Limb (tissue), 2 donors: ENCODE measurements around the gene POMGNT1.
"Not testable (repeated sequence)": the region's sequence is repeated elsewhere in the genome, so short reads cannot be mapped to it uniquely, and the experiment has no call there.

Experiments used
- DNase-seq, 2 donors: peaks; one replicate each; pipeline ENCODE4 v3.0.0-alpha.2; 2016; ENCODE audit errors: extremely low spot score in 2 of 2

Gene POMGNT1

DNA sequence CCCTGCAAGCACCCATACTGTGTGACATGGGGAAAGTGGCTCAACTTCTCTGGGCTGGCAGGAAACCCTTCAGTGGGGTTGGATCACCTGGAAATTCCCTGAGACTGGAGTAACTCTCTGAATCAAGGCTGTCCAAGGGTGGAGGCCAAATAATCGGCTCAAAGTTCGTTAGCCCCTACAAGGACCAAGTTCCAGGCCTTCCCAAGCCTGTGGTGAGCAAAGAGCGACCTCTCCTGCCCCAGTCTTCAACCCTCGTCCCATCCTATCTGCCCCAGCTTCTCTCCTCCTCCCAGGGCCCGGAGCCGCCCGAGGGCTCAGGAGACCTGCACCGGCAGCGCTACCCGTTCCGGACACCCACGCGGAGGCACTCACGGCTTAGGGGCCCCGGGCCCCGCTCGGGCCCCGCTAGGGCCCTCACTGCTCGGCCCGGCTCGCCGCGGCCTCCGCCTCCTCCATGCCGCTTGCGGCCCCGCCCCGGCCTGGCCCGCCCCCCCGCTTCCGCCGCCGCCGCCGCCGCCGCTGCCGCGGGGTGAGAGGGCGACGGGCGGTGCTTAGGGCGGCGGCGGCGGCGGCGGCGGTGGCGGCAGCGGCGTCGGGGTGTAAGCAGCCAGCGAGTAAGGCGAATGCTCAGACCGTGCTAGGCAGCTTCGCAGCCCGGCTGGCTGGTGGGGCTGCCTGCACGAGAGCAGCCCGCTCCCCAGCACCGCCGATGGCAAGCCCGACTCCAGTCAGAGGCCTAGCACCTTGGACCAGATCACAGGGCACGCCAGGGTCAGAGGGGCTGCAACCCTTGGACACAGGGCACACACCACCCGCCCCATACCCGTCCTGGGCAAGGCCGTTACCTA is at the start of gene POMGNT1:
Gene POMGNT1 (minus strand): TSS at position 471 of the 848 bp plus-strand sequence. CDS start 613 bp downstream, outside the sequence.
- DNase-seq: peak; percentile 34 to 85

DNA sequence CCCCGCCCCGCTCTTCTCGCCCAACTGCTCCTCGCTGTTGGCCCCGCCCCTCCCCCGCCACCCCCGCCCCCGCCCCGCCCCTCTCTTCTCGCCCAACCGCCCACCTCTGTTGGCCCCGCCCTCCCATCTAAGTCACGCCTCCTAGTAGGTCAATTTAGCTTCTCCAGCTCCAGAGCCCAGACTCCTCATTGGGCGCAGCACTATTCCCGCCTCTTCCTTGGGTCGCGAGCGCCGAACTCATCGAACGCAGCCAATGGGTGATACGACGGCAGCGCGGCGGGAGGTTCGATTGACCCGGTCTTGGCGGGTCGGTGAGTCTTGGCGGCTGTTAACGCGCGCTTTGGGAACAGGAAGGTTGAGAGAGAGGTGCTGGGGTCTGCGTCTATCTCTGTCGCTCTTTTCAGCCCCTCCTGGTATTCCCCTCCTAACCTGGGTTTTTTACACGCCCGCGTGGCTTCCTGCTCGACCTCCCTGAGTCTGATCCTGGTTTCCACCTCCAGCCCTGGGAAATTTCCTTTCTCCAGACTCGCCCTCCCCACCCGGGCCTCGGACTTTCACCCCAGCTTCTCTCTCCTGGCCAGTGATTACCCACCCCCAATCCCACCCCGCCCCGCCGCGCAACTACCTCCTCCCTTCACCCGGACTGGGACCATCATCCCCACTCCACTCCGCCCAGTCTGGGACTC is 49.3 kb upstream of the POMGNT1 start, which contains the start of gene RAD54L:
Gene RAD54L (plus strand): TSS at position 328 of the 686 bp plus-strand sequence. CDS start 643 bp downstream, outside the sequence.
- peak; percentile 98 for DNase-seq

DNA sequence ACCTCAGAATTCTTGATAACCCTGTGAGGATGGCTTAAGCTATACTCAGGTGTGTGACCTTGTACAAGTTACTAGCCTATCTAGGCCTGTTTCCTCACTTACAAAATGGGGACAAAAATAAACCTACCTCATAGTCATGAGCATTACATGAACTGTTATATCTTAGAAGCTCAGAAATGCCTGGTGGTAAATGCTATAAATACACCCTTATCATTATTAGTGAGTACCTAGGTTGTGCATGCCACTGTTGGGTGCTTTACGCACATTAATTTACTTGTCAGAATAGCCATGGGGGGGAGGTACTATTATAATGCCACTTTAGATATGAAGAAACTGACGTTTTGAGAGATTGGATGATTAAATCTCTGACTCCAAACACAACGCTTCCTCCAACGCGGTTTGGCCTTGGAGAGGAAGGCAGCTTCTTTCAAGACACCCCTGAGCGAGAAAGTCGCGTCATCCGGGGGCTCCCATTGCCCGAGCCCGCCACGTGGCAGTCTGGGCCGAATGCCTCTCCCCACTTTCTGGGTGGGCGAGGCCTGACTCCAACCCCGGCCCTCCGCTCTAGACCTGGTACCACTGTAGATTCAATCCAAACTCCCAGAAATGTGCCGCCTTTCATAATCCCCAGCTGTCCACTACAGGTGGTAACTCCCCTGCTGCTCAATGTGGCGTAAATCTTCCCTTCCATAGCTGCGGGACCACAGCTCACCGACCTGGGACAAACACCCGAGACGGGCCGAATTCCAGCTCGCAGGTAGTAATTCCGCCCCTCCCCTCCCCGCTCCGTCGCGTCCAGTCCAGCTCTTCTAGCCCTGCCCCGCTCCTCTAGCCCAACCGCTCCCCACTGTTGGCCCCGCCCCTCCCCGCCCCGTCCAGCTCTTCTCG is 48.6 kb upstream of the POMGNT1 start:
- DNase-seq: no peak

DNA sequence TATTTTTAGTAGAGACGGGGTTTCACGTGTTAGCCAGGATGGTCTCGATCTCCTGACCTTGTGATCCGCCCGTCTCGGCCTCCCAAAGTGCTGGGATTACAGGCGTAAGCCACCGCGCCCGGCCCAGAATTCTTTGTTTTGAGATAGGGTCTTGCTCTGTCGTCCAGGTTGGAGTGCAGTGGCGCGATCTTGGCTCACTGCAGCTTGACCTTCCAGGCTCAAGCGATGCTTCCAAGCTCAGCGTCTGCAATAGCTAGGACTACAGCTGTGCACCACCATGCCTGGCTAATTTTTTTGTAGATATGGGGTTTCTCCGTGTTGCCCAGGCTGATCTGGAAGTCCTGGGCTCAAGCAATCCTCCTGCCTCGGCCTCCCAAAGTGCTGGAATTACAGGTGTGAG is 47.9 kb upstream of the POMGNT1 start:
- DNase-seq: not testable (repeated sequence)

- DNase-seq: peak in 1 of 2 donors; percentile 10
These were observed 46.6 kb upstream of the POMGNT1 start for GRCh38 chr1:46244656-46245371.

DNA sequence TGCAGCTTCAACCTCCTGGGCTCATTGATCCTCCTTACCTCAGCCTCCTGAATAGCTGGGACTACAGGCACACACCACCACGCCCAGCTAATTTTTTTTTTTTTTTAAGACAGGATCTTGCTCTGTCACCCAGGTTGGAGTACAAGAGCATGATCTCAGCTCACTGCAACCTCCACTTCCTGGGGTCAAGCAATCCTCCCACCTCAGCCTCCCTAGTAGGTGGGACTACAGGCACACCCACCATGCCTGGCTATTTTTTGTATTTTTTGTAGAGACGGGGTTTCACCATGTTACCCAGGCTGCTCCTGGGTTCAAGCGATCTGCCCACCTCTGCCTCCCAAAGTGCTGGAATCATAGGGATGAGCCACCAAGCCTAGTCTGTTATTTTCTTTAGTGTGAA is 45.6 kb upstream of the POMGNT1 start:
- DNase-seq: not testable (repeated sequence)

DNA sequence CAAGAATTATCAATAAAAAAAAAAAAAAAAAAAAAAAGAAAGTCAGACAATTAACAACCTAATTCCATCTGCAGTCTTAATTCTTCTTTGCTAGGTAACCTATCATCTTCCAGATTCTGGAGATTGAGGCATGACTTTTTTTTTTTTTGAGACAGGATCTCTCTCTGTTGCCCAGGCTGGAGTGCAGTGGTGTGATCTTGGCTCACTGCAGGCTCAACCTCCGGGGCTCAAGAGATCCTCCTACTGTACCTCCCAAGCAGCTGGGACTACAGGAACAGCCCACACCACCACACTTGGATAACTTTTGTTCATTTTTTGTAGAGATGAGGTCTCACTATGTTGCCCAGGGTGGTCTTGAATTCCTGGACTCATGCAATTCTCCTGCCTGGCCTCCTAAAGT is 44.7 kb upstream of the POMGNT1 start:
- no peak for DNase-seq

DNA sequence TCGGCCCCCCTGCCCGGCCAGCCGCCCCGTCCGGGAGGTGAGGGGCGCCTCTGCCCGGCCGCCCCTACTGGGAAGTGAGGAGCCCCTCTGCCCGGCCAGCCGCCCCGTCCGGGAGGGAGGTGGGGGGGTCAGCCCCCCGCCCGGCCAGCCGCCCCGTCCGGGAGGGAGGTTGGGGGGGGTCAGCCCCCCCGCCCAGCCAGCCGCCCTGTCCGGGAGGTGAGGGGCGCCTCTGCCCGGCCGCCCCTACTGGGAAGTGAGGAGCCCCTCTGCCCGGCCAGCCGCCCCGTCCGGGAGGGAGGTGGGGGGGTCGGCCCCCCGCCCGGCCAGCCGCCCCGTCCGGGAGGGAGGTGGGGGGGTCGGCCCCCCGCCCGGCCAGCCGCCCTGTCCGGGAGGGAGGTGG is 43.5 kb upstream of the POMGNT1 start:
- not testable (repeated sequence) for DNase-seq

GRCh38 chr1:46238865-46239264 is 40.6 kb upstream of the POMGNT1 start:
- not testable (repeated sequence) for DNase-seq

- no peak for DNase-seq
These were observed 38.6 kb upstream of the POMGNT1 start for GRCh38 chr1:46236882-46237281.

DNA sequence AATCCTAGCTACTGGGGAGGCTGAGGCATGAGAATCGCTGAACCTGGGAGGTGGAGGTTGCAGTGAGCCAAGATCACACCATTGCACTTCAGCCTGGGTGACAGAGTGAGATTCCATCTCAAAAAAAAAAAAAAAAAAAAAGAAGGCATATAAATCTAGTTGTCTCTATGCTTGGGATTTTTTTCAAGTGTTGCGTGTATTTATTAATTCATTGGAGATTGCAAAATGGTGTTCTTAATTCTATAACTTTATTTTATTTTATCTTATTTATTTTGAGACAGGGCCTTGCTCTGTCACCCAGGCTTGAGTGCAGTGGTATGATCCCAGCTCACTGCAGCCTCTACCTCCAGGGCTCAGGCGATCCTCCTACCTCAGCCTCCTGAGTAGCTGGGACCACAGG is 33.0 kb upstream of the POMGNT1 start:
- DNase-seq: not testable (repeated sequence)

DNA sequence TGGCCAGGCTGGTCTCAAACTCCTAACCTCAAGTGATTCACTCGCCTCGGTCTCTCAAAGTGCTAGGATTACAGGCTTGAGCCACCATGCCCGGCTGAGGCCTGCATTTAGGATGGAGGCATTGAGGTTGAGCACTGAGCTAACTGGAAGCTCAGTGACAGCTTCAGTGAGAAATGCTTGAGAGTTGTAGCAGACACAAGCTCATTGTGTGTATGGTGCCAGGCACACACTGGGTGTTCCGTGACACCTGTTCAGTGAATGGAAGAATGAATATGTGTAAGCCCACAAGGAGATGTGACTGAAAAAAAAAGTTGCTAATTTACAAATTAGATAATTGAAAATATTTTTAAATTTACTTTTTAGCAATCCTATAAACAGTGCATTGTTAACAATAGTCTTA is 26.7 kb upstream of the POMGNT1 start:
- DNase-seq: no peak

DNA sequence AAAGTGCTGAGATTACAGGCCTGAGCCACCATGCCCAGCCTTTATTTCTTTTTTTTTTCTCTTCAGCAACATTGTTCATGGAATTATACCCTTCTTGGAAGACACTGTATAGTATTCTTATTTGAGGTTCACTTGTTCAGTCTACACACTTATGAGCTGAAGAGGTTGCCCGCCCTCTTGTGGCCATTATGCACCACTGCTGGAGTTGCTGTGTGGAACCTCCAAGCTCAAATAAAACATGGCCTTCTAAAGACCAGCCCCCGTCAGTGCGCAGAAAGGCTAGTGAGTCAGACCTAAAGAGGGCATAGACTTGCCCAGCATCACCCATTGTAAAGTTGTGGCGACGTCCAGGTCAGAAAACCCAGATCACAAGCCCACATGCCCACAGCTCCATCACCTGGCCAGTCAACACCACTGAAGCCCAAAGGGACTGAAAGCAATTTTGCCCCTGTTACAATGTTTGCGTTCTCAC is 25.3 kb upstream of the POMGNT1 start:
- peak; percentile 72 to 87 for DNase-seq

GRCh38 chr1:46223055-46223454 is 24.8 kb upstream of the POMGNT1 start:
- not testable (repeated sequence) for DNase-seq

GRCh38 chr1:46221749-46222148 is 23.5 kb upstream of the POMGNT1 start:
- no peak for DNase-seq

DNA sequence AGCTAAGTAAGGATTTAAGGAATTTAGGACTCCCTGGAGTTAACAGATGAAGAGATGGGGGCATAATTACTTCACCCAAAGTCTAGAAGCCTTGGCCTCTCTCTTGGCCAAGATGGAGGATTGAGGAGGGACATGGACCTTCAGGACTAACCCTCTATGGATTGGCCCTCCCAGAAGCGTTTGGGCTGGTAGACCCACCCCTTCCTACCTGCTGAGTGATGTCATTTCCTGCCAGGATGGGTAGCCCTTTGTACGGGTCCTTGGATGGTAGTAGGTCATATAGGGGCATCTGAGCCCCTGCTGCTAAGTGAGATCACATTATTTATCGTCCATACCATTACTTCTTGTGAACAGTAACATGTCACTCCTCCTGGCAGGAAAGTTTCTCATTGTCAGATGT is 22.6 kb upstream of the POMGNT1 start:
- no peak for DNase-seq

- no peak for DNase-seq
These were observed 21.6 kb upstream of the POMGNT1 start for GRCh38 chr1:46219551-46220520.

GRCh38 chr1:46218443-46218842 is 20.2 kb upstream of the POMGNT1 start:
- no peak for DNase-seq

GRCh38 chr1:46215504-46215903 is 17.3 kb upstream of the POMGNT1 start:
- no peak for DNase-seq

- DNase-seq: no peak
These were observed 12.8 kb upstream of the POMGNT1 start for GRCh38 chr1:46211051-46211450.
